NCI-H128 (cell line): ENCODE data around the gene CRYZL1.

Experiments used
- DNase-seq: peaks from one replicate; lab custom pipeline; 2025; ENCODE audit not compliant: unreplicated experiment; lab: John Stamatoyannopoulos, UW

CRYZL1 gene

GRCh38 chr21:33542640-33543504 is 98.7 kb downstream of the CRYZL1 start, which contains the start of gene SON:
Gene SON, plus strand, starts transcription at chr21:33543038. Its CDS starts 55 bp downstream, at chr21:33543093.
- peak; percentile 97 for DNase-seq

- peak; percentile 64 for DNase-seq
These were observed 99.5 kb downstream of the CRYZL1 start, which contains the start of gene GART for GRCh38 chr21:33541756-33542639. Gene GART, minus strand, starts transcription at chr21:33542117. Its CDS starts 2,802 bp downstream, at chr21:33539315.

GRCh38 chr21:33541105-33541711 is 100.3 kb downstream of the CRYZL1 start:
- DNase-seq: no peak

- no peak for DNase-seq
These were observed 100.8 kb downstream of the CRYZL1 start for GRCh38 chr21:33540711-33541104.

- no peak for DNase-seq
These were observed 101.9 kb downstream of the CRYZL1 start for GRCh38 chr21:33539616-33540015.
